Esophagus squamous epithelium (tissue), 4 donors: ENCODE results near the gene PDPK1.
"Not testable (repeated sequence)": the region's sequence is repeated elsewhere in the genome, so short reads cannot be mapped to it uniquely, and the experiment has no call there.

ENCODE experiments used
- CTCF ChIP-seq, 6 experiments: fragments of 450-650 bp in 4 of 6; fragments of 200-600 bp in 2 of 6; sonication (generic) in 2 of 6; IDR thresholded peaks; one replicate each; pipeline ENCODE4 v1.5.1; 2016 to 2019; ENCODE audit warnings: antibody characterized with exemption in 6 of 6, mild to moderate bottlenecking in 4 of 6, moderate library complexity in 4 of 6
- POLR2A ChIP-seq, 4 donors: fragments of 450-650 bp; IDR thresholded peaks; one replicate each; pipeline ENCODE4 v1.6.1; 2017; ENCODE audit warnings: antibody characterized with exemption in 4 of 4, mild to moderate bottlenecking in 4 of 4, moderate library complexity in 3 of 4

GRCh38 chr16:2651268-2651871, 113.5 kb downstream of the PDPK1 start:
- TF ChIP-seq CTCF, POLR2A (IDR thresholded peaks at IDR 0.05): not testable (repeated sequence)
